Stimulated activated effector memory CD8-positive, alpha-beta T cell treated with anti-CD3 and anti-CD28 coated beads, Interleukin-12 subunit alpha, Interleukin-12 subunit beta, amount 100 ng/mL, for 72 hours (primary cell): ENCODE measurements around the gene PLD4.
"Not testable (repeated sequence)": the region's sequence is repeated elsewhere in the genome, so short reads cannot be mapped to it uniquely, and the experiment has no call there.

Experiments
- ATAC-seq: fragments of 150-1000 bp; cut with Tn5 transposase; 2 replicates; pipeline ENCODE4 v1.10.0; 2021
- DNase-seq, 2 donors: peaks; one replicate each; pipeline ENCODE4 v3.0.0; 2021 to 2022; ENCODE audit warnings: low spot score in 2 of 2
- H3K27ac Mint-ChIP-seq: one replicate; pipeline ENCODE4 v1.8.0; 2022; ENCODE audit warnings: mild to moderate bottlenecking, mixed read lengths
- H3K36me3 Mint-ChIP-seq: one replicate; pipeline ENCODE4 v1.8.0; 2022; ENCODE audit warnings: mild to moderate bottlenecking, mixed read lengths
- H3K4me1 Mint-ChIP-seq: one replicate; pipeline ENCODE4 v1.8.0; 2022; ENCODE audit warnings: mixed read lengths
- H3K4me3 Mint-ChIP-seq: one replicate; pipeline ENCODE4 v1.8.0; 2022; ENCODE audit warnings: mild to moderate bottlenecking, mixed read lengths
- H3K9me3 Mint-ChIP-seq: one replicate; pipeline ENCODE4 v1.8.0; 2022; ENCODE audit warnings: mixed read lengths

PLD4 gene

DNA sequence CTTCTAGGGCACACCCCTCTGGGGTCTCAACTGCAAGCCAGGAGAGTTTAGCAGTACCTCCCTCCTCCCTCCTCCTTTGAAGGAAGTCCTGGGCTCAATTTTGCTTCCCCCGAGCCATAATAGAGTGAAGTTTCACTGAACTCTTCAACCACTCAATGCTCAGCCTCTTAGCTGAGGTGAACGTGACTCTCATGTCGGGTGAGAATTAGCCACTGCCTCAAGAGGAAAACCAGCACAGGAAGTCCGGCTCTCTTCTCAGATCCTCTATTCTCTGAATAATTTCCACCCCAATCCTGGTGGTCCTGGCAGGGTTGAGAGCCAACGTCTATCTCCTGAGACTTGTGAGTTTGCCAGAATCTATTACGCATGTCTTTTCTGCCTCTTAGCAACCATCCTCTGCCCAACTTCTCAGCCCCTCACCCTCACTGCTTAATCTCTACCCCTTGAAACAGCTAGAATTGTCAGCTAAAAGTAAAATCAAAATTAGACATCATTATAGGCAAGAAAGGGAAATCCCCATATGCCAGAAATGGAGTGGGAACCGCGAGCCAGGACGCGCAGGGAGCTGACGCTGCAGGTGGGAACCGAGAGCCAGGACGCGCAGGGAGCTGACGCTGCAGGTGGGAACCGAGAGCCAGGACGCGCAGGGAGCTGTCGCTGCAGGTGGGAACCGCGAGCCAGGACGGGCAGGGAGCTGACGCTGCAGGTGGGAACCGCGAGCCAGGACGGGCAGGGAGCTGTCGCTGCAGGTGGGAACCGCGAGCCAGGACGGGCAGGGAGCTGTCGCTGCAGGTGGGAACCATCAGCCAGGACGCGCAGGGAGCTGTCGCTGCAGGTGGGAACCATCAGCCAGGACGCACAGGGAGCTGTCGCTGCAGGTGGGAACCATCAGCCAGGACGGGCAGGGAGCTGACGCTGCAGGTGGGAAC is 19.8 kb upstream of the PLD4 start:
- H3K4me3 Mint-ChIP-seq, H3K36me3 Mint-ChIP-seq, H3K27ac Mint-ChIP-seq, ATAC-seq, H3K4me1 Mint-ChIP-seq, H3K9me3 Mint-ChIP-seq, DNase-seq: not testable (repeated sequence)

DNA sequence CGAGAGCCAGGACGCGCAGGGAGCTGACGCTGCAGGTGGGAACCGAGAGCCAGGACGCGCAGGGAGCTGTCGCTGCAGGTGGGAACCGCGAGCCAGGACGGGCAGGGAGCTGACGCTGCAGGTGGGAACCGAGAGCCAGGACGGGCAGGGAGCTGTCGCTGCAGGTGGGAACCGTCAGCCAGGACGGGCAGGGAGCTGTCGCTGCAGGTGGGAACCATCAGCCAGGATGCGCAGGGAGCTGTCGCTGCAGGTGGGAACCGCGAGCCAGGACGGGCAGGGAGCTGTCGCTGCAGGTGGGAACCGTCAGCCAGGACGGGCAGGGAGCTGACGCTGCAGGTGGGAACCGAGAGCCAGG is 19.1 kb upstream of the PLD4 start:
- not testable (repeated sequence) for H3K4me3 Mint-ChIP-seq, H3K27ac Mint-ChIP-seq, ATAC-seq, DNase-seq, H3K4me1 Mint-ChIP-seq, H3K9me3 Mint-ChIP-seq, H3K36me3 Mint-ChIP-seq

GRCh38 chr14:104908303-104908702 is 16.4 kb upstream of the PLD4 start:
- ATAC-seq (no peak), DNase-seq (no peak)
- no peak overlapping the region for H3K4me3 Mint-ChIP-seq
- H3K4me1 Mint-ChIP-seq: no peaks in the 10 kb centered on the region
- peaks cover 3% of the 10 kb centered on the region for H3K9me3 Mint-ChIP-seq
- no peak overlapping the region for H3K27ac Mint-ChIP-seq
- H3K36me3 Mint-ChIP-seq: no peaks in the 10 kb centered on the region

- peaks cover 3% of the 10 kb centered on the region for H3K9me3 Mint-ChIP-seq
- H3K4me3 Mint-ChIP-seq: no peak overlapping the region
- no peak for DNase-seq
- no peak overlapping the region for H3K27ac Mint-ChIP-seq
- H3K36me3 Mint-ChIP-seq: no peaks in the 10 kb centered on the region
- no peaks in the 10 kb centered on the region for H3K4me1 Mint-ChIP-seq
- ATAC-seq: no peak
These were observed 12.6 kb upstream of the PLD4 start for GRCh38 chr14:104912053-104912452.

- no peak overlapping the region for H3K27ac Mint-ChIP-seq
- H3K36me3 Mint-ChIP-seq: no peaks in the 10 kb centered on the region
- no peak for DNase-seq
- H3K4me3 Mint-ChIP-seq: no peak overlapping the region
- ATAC-seq: no peak
- peaks cover 3% of the 10 kb centered on the region for H3K9me3 Mint-ChIP-seq
- H3K4me1 Mint-ChIP-seq: no peaks in the 10 kb centered on the region
These were observed 11.2 kb upstream of the PLD4 start for GRCh38 chr14:104913435-104913834.

DNA sequence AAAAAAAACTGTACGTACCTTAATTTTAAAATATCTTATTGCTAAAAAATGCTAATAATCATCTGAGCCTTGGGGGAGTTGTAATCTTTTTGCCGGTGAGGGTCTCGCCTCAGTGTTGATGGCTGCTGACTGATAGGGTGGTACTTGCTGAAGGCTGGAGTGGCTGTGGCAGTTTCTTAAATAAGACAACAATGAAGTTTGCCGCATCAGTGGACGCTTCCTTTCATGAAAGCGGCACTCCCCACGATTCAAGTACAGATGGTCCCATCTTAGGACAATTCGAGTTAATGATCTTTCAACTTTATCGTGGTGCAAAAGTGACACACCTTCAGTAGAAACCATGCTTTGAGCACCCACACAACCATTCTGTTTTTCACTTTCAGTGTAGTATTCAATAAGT is 7.6 kb upstream of the PLD4 start:
- no peak overlapping the region for H3K4me3 Mint-ChIP-seq
- no peak for ATAC-seq
- no peaks in the 10 kb centered on the region for H3K4me1 Mint-ChIP-seq
- DNase-seq: no peak
- no peaks in the 10 kb centered on the region for H3K36me3 Mint-ChIP-seq
- H3K27ac Mint-ChIP-seq: no peak overlapping the region
- peaks cover 1% of the 10 kb centered on the region for H3K9me3 Mint-ChIP-seq

DNA sequence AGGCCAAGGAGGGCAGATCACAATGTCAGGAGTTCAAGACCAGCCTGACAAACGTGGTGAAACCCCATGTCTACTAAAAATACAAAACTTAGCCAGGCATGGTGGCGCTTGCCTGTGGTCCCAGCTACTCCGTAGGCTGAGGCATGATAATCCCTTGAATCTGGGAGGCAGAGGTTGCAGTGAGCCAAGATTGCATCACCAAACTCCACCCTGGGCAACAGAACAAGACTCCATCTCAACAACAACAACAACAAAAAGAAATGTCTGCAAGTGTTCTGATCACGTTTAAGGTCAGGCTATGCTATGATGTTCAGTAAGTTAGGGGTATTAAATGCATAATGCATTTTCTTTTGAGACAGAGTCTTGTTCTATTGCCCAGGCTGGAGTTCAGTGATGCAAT is 6.7 kb upstream of the PLD4 start:
- Mint-ChIP-seq H3K4me3 (no peak overlapping the region), H3K9me3 (no peaks in the 10 kb centered on the region), H3K36me3 (no peaks in the 10 kb centered on the region), H3K4me1 (no peaks in the 10 kb centered on the region), H3K27ac (no peak overlapping the region)
- no peak for ATAC-seq
- no peak for DNase-seq

DNA sequence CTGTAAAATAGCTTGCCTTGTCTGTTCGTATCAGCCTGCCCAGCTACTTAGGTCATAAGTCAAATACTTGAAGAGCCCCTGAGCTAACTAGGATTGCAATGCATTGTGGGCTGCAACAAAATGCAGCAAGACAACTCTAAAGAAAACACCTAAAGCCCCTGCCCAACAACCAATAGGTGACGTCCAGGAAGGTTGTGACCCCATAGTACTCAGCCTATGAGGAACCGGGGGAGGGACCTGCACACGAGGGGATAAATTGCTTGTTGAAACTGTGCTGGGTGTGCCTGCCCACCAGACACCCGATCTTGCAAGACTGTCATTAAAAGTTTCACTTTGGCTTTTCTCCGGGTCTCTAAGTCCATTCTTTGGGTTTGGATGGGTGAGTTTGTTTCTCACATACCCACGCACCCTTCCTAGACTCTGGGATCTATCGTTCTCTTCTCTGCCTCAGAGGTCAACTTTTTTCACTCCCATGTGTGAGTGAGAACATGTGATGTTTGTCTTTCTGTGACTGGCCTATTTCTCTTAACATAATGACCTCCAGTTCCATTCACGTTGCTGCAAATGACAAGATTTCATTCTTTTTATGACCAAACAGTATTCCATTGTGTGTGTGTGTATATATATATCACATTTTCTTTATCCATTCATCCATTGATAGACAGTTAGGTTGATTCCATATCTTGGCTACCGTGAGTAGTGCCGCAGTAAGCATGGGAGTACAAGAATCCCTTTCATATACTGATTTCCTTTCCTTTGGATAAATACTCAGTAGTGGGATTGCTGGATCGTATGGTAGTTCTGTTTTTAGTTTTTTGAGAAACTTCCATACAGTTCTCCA is 5.3 kb upstream of the PLD4 start:
- not testable (repeated sequence) for H3K4me3 Mint-ChIP-seq, H3K36me3 Mint-ChIP-seq, H3K4me1 Mint-ChIP-seq, H3K27ac Mint-ChIP-seq, ATAC-seq, H3K9me3 Mint-ChIP-seq, DNase-seq

DNA sequence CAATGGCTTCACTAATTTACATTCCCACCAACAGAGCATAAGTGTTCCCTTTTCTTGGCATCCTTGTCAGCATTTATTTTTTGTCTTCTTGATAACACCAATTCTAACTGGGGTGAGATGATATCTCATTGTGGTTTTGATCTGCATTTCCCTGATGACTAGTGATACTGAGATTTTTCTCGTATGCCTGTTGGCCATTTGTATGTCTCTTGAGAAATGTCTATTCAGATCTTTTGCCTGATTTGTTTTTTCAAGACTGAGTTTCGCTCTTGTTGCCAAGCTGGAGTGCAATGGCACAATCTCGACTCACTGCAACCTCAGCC is 4.7 kb upstream of the PLD4 start:
- DNase-seq: no peak
- no peak overlapping the region for H3K4me3 Mint-ChIP-seq
- ATAC-seq: no peak
- H3K36me3 Mint-ChIP-seq: no peaks in the 10 kb centered on the region
- H3K27ac Mint-ChIP-seq: no peak overlapping the region
- H3K9me3 Mint-ChIP-seq: no peaks in the 10 kb centered on the region
- no peaks in the 10 kb centered on the region for H3K4me1 Mint-ChIP-seq

DNA sequence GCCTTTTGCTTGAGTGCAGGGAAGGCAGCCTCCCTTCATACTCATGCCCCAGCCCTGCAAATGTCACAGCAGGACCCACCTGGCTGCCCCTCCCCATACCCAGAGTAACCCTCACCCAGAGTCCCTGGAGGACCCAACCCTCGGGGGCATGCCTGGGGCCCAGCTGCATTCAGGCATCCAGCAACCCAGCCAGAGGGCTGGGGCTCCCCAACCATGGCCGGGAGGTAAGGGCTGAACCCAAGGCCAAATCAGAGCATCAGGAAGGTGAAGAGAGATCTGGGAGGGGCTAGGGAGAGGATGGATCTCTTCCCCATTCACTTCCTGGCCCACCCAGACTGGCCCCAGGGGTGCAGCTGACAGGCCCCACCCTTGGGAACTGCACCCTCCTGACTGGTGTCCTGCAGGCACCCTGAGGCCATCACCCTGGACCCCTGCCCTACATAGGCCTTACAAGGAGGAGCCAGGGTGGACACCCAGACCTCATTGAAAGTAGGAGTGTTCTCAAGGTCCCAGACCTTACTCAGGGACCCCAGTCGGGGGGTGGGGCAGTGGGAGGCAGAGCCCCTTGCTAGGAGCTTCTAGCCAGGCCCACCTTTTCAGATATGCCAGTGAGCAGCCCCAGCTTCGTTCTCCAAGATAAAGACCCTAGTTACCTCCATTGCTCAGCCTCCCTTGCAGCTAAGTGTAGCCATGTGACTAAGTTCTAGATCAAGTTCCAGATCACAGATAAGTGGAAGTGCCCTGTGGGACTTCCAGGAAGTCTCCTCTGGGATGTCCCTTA is 849 bp upstream of the PLD4 start:
- Mint-ChIP-seq H3K27ac (no peak overlapping the region), H3K36me3 (no peaks in the 10 kb centered on the region), H3K9me3 (no peaks in the 10 kb centered on the region), H3K4me3 (no peak overlapping the region), H3K4me1 (no peaks in the 10 kb centered on the region)
- DNase-seq: no peak
- no peak for ATAC-seq

- no peak for ATAC-seq
- H3K4me3 Mint-ChIP-seq: no peak overlapping the region
- H3K36me3 Mint-ChIP-seq: no peaks in the 10 kb centered on the region
- H3K9me3 Mint-ChIP-seq: no peaks in the 10 kb centered on the region
- no peak for DNase-seq
- H3K4me1 Mint-ChIP-seq: no peaks in the 10 kb centered on the region
- no peak overlapping the region for H3K27ac Mint-ChIP-seq
These were observed 655 bp downstream of the PLD4 start for GRCh38 chr14:104925214-104925854.

GRCh38 chr14:104925855-104926609 is 1.4 kb downstream of the PLD4 start:
- H3K4me1 Mint-ChIP-seq: no peaks in the 10 kb centered on the region
- DNase-seq (no peak), ATAC-seq (no peak)
- no peak overlapping the region for H3K4me3 Mint-ChIP-seq
- no peak overlapping the region for H3K27ac Mint-ChIP-seq
- no peaks in the 10 kb centered on the region for H3K36me3 Mint-ChIP-seq
- H3K9me3 Mint-ChIP-seq: no peaks in the 10 kb centered on the region

GRCh38 chr14:104926619-104927431 is 2.1 kb downstream of the PLD4 start:
- Mint-ChIP-seq H3K9me3 (no peaks in the 10 kb centered on the region), H3K36me3 (no peaks in the 10 kb centered on the region), H3K4me3 (no peak overlapping the region), H3K27ac (no peak overlapping the region), H3K4me1 (no peaks in the 10 kb centered on the region)
- ATAC-seq (peak; percentile 34), DNase-seq (no peak)

GRCh38 chr14:104927432-104927816 is 2.7 kb downstream of the PLD4 start:
- Mint-ChIP-seq H3K36me3 (no peaks in the 10 kb centered on the region), H3K4me1 (no peaks in the 10 kb centered on the region), H3K4me3 (no peak overlapping the region)

More at GRCh38 chr14:104927432-104927816, 2.7 kb downstream of the PLD4 start:
- no peak overlapping the region for H3K27ac Mint-ChIP-seq
- DNase-seq (no peak), ATAC-seq (no peak)
- H3K9me3 Mint-ChIP-seq: no peaks in the 10 kb centered on the region
